ENCODE data around the gene NUDCD3. TPM values are rescaled to one million over a fixed set of nuclear protein-coding genes. Genes with fewer than 3 reads are reported as not detected.

Gene NUDCD3
- total and polyA plus RNA-seq, 7 experiments from 2014 or later: 51.5 to 117 (median 84.4) TPM

DNA sequence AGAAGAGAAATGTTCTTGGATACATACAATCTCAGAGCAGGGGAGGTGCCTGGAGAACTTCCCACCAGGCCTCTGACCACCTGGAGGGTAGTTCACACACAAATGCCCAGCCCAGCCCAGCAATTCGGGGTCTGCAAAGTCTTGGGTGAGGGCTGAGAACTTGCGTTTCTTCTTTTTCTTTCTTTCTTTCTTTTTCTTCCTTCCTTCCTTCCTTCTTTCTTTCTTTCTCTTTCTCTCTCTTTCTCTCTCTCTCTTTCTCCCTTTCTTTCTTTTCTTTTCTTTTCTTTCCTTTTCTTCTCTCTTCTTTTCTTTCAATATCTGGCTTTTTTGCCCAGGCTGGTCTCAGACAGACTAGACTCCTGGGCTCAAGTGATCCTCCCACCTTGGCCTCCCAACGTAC, 28.3 kb upstream of the NUDCD3 start:
- H3K4me1 Mint-ChIP-seq: no peaks in the 10 kb centered on the region
- ChIA-PET CTCF (no interaction called here), POLR2A (no interaction called here)
- no peak overlapping the region for H3K4me3 Mint-ChIP-seq
- H3K36me3 Mint-ChIP-seq: peaks cover 0 to under 1% (median 0%) of the 10 kb centered on the region in 5 donors
- Histone ChIP-seq H3K27ac (ENCODE audit: low read depth, low read length) (no peak overlapping the region), H3K27me3 (ENCODE audit: control insufficient read depth in 2 of 2, insufficient read depth in 2 of 2, low read length in 2 of 2) (no peaks in the 10 kb centered on the region), H3K9me3 (ENCODE audit: control insufficient read depth in 2 of 3, low read length in 3 of 3) (no peaks in the 10 kb centered on the region), H3K4me1 (ENCODE audit: control insufficient read depth in 2 of 2, insufficient read depth in 2 of 2, low read length in 2 of 2) (no peaks in the 10 kb centered on the region), H3K36me3 (ENCODE audit: control insufficient read depth in 2 of 3, insufficient read depth in 3 of 3, low read length in 3 of 3) (no peaks in the 10 kb centered on the region), H3K4me3 (ENCODE audit: low read length) (no peak overlapping the region)
- ATAC-seq (no peak), DNase-seq (no peak)
- H3K27ac Mint-ChIP-seq: peak overlapping the region in 1 of 9 donors; percentile 69
- peaks cover 0 to 8% (median 2%) of the 10 kb centered on the region in 11 donors for H3K9me3 Mint-ChIP-seq
- H3K27me3 Mint-ChIP-seq: peaks cover 0 to 7% (median 4%) of the 10 kb centered on the region in 5 donors
- intact Hi-C loops (cut with micrococcal nuclease): no loop called here

DNA sequence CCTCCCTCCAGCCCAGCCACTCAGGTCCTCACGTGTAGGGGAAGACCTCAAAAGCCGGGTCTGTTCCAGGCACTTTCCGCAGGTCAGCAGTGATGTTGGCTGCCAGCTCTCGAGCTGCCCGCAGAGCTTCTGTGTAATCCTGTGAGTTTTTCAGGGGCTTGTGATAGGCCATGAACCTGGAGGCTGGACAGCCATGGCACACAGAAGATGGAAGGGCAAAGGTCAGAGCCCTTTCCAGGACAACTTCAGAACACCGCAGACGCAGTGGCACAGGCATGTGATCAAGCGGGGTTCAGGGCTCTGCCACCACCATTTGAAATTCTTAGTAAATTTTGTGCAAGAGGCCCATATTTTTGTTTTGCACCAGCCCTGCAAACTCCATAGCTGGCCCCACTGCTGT, 26.7 kb upstream of the NUDCD3 start:
- Mint-ChIP-seq H3K4me1 (no peaks in the 10 kb centered on the region), H3K27me3 (peaks cover 0 to 10% (median 3%) of the 10 kb centered on the region in 5 donors), H3K9me3 (peaks cover 0 to 2% (median 0%) of the 10 kb centered on the region in 11 donors), H3K36me3 (no peaks in the 10 kb centered on the region), H3K4me3 (no peak overlapping the region), H3K27ac (no peak overlapping the region)
- Histone ChIP-seq H3K27ac (ENCODE audit: low read depth, low read length) (no peak overlapping the region), H3K4me1 (ENCODE audit: control insufficient read depth in 2 of 2, insufficient read depth in 2 of 2, low read length in 2 of 2) (no peaks in the 10 kb centered on the region), H3K27me3 (ENCODE audit: control insufficient read depth in 2 of 2, insufficient read depth in 2 of 2, low read length in 2 of 2) (no peaks in the 10 kb centered on the region), H3K36me3 (ENCODE audit: control insufficient read depth in 2 of 3, insufficient read depth in 3 of 3, low read length in 3 of 3) (no peaks in the 10 kb centered on the region), H3K9me3 (ENCODE audit: control insufficient read depth in 2 of 3, low read length in 3 of 3) (no peaks in the 10 kb centered on the region), H3K4me3 (ENCODE audit: low read length) (no peak overlapping the region)
- ChIA-PET POLR2A (no interaction called here), CTCF (no interaction called here)
- ATAC-seq: no peak
- intact Hi-C loops (cut with micrococcal nuclease): no loop called here
- DNase-seq: no peak

DNA sequence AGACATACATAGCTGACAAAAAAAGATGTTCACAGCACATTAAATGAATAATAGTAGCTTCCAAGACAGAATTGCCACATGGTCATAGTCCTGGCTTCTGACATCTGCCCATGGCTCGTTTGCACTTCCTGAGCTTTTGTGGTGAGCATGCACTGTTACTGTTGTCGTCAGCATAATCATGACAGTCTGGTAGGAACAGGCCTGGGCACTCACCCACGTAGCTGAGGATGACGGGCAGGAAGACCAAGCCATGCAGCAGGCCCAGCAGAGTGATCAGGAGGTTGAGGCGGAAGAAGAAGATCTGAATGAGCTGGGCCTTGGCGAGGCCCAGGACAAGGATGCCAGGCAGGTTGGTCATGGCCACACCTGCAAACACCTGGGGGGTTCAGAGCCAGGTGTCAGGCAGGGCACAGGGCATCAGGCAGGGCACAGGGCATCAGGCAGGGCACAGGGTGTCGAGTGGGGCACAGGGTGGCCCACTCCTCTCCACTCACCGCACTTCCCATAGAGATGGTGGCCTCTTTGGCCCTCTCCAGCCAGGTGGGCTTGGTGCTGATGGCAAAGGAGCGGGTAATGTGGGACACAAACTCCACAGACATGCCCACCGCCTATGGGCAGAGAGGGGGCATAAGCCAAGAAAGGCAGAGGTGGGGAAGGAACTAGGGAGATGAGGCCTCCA, 25.3 kb upstream of the NUDCD3 start:
- peaks cover 0 to 4% (median 0%) of the 10 kb centered on the region in 5 donors for H3K36me3 Mint-ChIP-seq

DNA sequence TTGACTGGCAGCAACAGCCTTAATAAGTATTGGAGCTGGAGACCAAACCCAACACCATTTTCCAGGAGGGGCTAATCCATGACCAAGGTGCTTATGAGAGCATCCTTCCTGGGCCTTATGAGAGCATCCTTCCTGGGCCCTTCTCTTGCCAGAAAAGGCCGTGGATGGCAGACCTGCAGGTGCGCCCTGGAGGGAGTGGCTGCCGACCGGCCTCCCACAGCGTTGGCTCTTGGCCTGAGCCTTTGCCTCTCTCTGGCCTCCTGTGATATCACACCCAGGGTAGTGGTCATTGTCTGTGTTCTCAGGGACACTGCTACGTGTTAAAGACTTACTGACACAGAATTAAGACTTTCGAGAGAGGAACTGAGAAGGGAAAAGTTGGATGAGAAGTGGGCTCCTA, 22.3 kb upstream of the NUDCD3 start:
- H3K27me3 Mint-ChIP-seq: peaks cover 0 to 9% (median 5%) of the 10 kb centered on the region in 5 donors
- ChIA-PET POLR2A (no interaction called here), CTCF (no interaction called here)

More for the DNA sequence above, 25.3 kb upstream of the NUDCD3 start:
- no peak overlapping the region for H3K4me3 ChIP-seq (ENCODE audit: low read length)
- H3K27me3 ChIP-seq (ENCODE audit: control insufficient read depth in 2 of 2, insufficient read depth in 2 of 2, low read length in 2 of 2): no peaks in the 10 kb centered on the region
- Mint-ChIP-seq H3K27me3 (peaks cover 0 to 11% (median 5%) of the 10 kb centered on the region in 5 donors), H3K27ac (no peak overlapping the region), H3K9me3 (peaks cover 0 to 6% (median 0%) of the 10 kb centered on the region in 11 donors), H3K4me3 (no peak overlapping the region), H3K4me1 (no peaks in the 10 kb centered on the region)
- no peaks in the 10 kb centered on the region for H3K4me1 ChIP-seq (ENCODE audit: control insufficient read depth in 2 of 2, insufficient read depth in 2 of 2, low read length in 2 of 2)
- H3K9me3 ChIP-seq (ENCODE audit: control insufficient read depth in 2 of 3, low read length in 3 of 3): no peaks in the 10 kb centered on the region
- no peak for DNase-seq
- intact Hi-C loops (cut with micrococcal nuclease): no loop called here
- ChIA-PET POLR2A (no interaction called here), CTCF (no interaction called here)
- ATAC-seq: no peak
- no peak overlapping the region for H3K27ac ChIP-seq (ENCODE audit: low read depth, low read length)
- no peaks in the 10 kb centered on the region for H3K36me3 ChIP-seq (ENCODE audit: control insufficient read depth in 2 of 3, insufficient read depth in 3 of 3, low read length in 3 of 3)

DNA sequence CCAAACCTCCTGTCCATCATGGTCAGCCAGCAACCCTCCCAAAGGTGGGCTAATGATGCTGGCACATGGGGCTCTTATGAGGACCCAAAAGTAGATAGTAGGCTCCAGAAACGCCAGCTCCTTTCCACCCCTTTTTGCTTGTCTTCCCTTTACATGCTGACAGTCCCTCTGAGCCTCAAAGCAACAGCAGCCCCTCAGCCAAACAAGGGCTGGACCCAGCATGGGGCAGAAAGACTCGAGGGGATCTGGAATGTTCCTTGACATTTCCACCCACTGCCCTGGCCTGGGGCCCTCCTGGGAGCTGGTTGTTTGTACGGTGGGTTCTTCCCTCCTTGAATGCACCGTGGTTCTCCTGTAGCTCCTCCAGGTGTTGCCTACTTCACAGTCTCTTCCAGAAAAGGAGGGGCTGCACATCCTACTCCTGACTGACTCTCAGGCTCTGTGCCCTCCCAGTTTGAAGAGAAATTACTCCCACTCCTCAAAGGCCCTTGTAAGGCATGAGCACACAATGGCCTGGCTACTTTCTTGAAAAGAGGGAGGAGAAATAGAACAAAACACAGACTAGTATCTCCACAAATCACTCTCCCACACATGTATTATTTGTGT, 21.5 kb upstream of the NUDCD3 start:
- Histone ChIP-seq H3K36me3 (ENCODE audit: control insufficient read depth in 2 of 3, insufficient read depth in 3 of 3, low read length in 3 of 3) (no peaks in the 10 kb centered on the region), H3K4me1 (ENCODE audit: control insufficient read depth in 2 of 2, insufficient read depth in 2 of 2, low read length in 2 of 2) (no peaks in the 10 kb centered on the region), H3K9me3 (ENCODE audit: control insufficient read depth in 2 of 3, low read length in 3 of 3) (no peaks in the 10 kb centered on the region), H3K4me3 (ENCODE audit: low read length) (no peak overlapping the region), H3K27ac (ENCODE audit: low read depth, low read length) (no peak overlapping the region), H3K27me3 (ENCODE audit: control insufficient read depth in 2 of 2, insufficient read depth in 2 of 2, low read length in 2 of 2) (no peaks in the 10 kb centered on the region)
- ChIA-PET POLR2A (no interaction called here), CTCF (no interaction called here)
- Mint-ChIP-seq H3K4me1 (no peaks in the 10 kb centered on the region), H3K9me3 (peaks cover 0 to 24% (median 9%) of the 10 kb centered on the region in 11 donors), H3K4me3 (no peak overlapping the region), H3K27me3 (peaks cover 0 to 9% (median 5%) of the 10 kb centered on the region in 5 donors), H3K27ac (no peak overlapping the region), H3K36me3 (peaks cover 0 to 7% (median 4%) of the 10 kb centered on the region in 5 donors)
- no peak for ATAC-seq
- no peak for DNase-seq
- intact Hi-C loops (cut with micrococcal nuclease): no loop called here

More for the DNA sequence above, 22.3 kb upstream of the NUDCD3 start:
- Mint-ChIP-seq H3K27ac (no peak overlapping the region), H3K9me3 (peaks cover 0 to 24% (median 7%) of the 10 kb centered on the region in 11 donors), H3K4me1 (no peaks in the 10 kb centered on the region), H3K4me3 (no peak overlapping the region), H3K36me3 (peaks cover 0 to 6% (median 3%) of the 10 kb centered on the region in 5 donors)
- H3K4me3 ChIP-seq (ENCODE audit: low read length): no peak overlapping the region
- no peaks in the 10 kb centered on the region for H3K9me3 ChIP-seq (ENCODE audit: control insufficient read depth in 2 of 3, low read length in 3 of 3)
- H3K27ac ChIP-seq (ENCODE audit: low read depth, low read length): no peak overlapping the region
- intact Hi-C loops (cut with micrococcal nuclease): no loop called here
- ATAC-seq (no peak), DNase-seq (no peak)
- no peaks in the 10 kb centered on the region for H3K27me3 ChIP-seq (ENCODE audit: control insufficient read depth in 2 of 2, insufficient read depth in 2 of 2, low read length in 2 of 2)
- no peaks in the 10 kb centered on the region for H3K36me3 ChIP-seq (ENCODE audit: control insufficient read depth in 2 of 3, insufficient read depth in 3 of 3, low read length in 3 of 3)
- no peaks in the 10 kb centered on the region for H3K4me1 ChIP-seq (ENCODE audit: control insufficient read depth in 2 of 2, insufficient read depth in 2 of 2, low read length in 2 of 2)

DNA sequence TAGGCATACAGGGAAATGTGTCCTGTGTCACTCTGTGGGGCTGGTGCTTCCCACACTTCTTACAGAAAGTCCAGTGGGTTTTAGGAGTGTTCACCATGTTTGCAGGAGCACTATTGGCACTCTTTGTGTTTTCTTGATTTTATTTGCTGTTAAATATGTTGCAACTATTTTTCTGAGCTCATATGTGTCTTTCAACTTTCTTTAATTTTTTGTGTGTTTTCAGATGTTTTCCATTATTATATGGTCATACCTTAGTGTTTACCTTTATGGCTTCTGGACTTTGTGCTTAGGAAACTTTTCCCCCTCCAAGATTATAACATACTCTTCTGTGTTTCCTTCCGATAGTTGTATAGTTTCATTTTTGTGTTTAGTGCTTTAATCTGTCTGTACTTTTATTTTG, 20.8 kb upstream of the NUDCD3 start:
- H3K9me3 Mint-ChIP-seq: peaks cover 0 to 28% (median 9%) of the 10 kb centered on the region in 11 donors
- no peaks in the 10 kb centered on the region for H3K9me3 ChIP-seq (ENCODE audit: control insufficient read depth in 2 of 3, low read length in 3 of 3)

More for the DNA sequence above, 20.8 kb upstream of the NUDCD3 start:
- intact Hi-C loops (cut with micrococcal nuclease): no loop called here
- no peaks in the 10 kb centered on the region for H3K4me1 Mint-ChIP-seq
- ChIA-PET CTCF (no interaction called here), POLR2A (no interaction called here)
- no peak overlapping the region for H3K27ac Mint-ChIP-seq
- no peak overlapping the region for H3K4me3 Mint-ChIP-seq
- Histone ChIP-seq H3K27me3 (ENCODE audit: control insufficient read depth in 2 of 2, insufficient read depth in 2 of 2, low read length in 2 of 2) (no peaks in the 10 kb centered on the region), H3K27ac (ENCODE audit: low read depth, low read length) (no peak overlapping the region), H3K4me3 (ENCODE audit: low read length) (no peak overlapping the region), H3K36me3 (ENCODE audit: control insufficient read depth in 2 of 3, insufficient read depth in 3 of 3, low read length in 3 of 3) (no peaks in the 10 kb centered on the region), H3K4me1 (ENCODE audit: control insufficient read depth in 2 of 2, insufficient read depth in 2 of 2, low read length in 2 of 2) (no peaks in the 10 kb centered on the region)
- peaks cover 0 to 9% (median 5%) of the 10 kb centered on the region in 5 donors for H3K27me3 Mint-ChIP-seq
- peaks cover 0 to 10% (median 7%) of the 10 kb centered on the region in 5 donors for H3K36me3 Mint-ChIP-seq
- DNase-seq (no peak), ATAC-seq (no peak)

Measured in naive thymus-derived CD4-positive, alpha-beta T cell (primary cell).